Hepatocyte (in vitro differentiated cells): ENCODE measurements around the gene MRPL20. TPM values are rescaled to one million over a fixed set of nuclear protein-coding genes. Genes with fewer than 3 reads are reported as not detected.
A peak's percentile ranks its signal among the peaks of the same experiment; 100 is the strongest.

Source experiments
- DNase-seq: peaks from one replicate; pipeline ENCODE4 v3.0.0-alpha.2; 2016; ENCODE audit warnings: low spot score
- H2AFZ ChIP-seq: fragments of 200-600 bp; sonication (generic); 2 replicates; pipeline ENCODE4 v1.6.0; 2016; ENCODE audit warnings: antibody characterized with exemption, mild to moderate bottlenecking
- H3K27ac ChIP-seq: fragments of 200-600 bp; sonication (generic); 2 replicates; pipeline ENCODE4 v1.5.1; 2016; ENCODE audit warnings: mild to moderate bottlenecking
- H3K27me3 ChIP-seq: fragments of 200-600 bp; sonication (generic); 2 replicates; pipeline ENCODE4 v1.6.1; 2016
- H3K36me3 ChIP-seq: fragments of 200-600 bp; sonication (generic); replicated peaks from 2 replicates; pipeline ENCODE4 v1.5.1; 2016; ENCODE audit warnings: low read depth; ENCODE audit not compliant: insufficient read depth
- H3K4me1 ChIP-seq: fragments of 200-600 bp; sonication (generic); 2 replicates; pipeline ENCODE4 v1.5.1; 2016; ENCODE audit warnings: mild to moderate bottlenecking, moderate library complexity; ENCODE audit not compliant: insufficient read depth
- H3K4me2 ChIP-seq: fragments of 200-600 bp; sonication (generic); 2 replicates; pipeline ENCODE4 v1.6.0; 2016
- H3K4me3 ChIP-seq: fragments of 200-600 bp; sonication (generic); 2 replicates; pipeline ENCODE4 v1.5.1; 2016; ENCODE audit warnings: mild to moderate bottlenecking
- H3K79me2 ChIP-seq: fragments of 200-600 bp; sonication (generic); 2 replicates; pipeline ENCODE4 v1.6.0; 2017; ENCODE audit warnings: mild to moderate bottlenecking
- H3K9me2 ChIP-seq: fragments of 200-600 bp; sonication (generic); replicated peaks from 2 replicates; pipeline ENCODE4 v1.6.0; 2017; ENCODE audit warnings: mild to moderate bottlenecking; ENCODE audit not compliant: insufficient read depth
- H3K9me3 ChIP-seq: fragments of 200-600 bp; sonication (generic); 2 replicates; pipeline ENCODE4 v1.5.1; 2016; ENCODE audit warnings: low read depth, mild to moderate bottlenecking
- H4K20me1 ChIP-seq: fragments of 200-600 bp; sonication (generic); 2 replicates; pipeline ENCODE4 v1.6.0; 2016; ENCODE audit warnings: mild to moderate bottlenecking; ENCODE audit not compliant: insufficient read depth, poor library complexity, severe bottlenecking
- EZH2 ChIP-seq: fragments of 200-600 bp; sonication (generic); IDR thresholded peaks from 2 replicates; pipeline ENCODE4 v1.6.1; 2016; ENCODE audit warnings: antibody characterized with exemption, mild to moderate bottlenecking, borderline replicate concordance
- EZH2phosphoT487 ChIP-seq: fragments of 200-600 bp; sonication (generic); IDR thresholded peaks from one replicate; pipeline ENCODE4 v1.6.1; 2018; ENCODE audit warnings: antibody characterized with exemption, mild to moderate bottlenecking, low read depth, moderate library complexity; ENCODE audit not compliant: unreplicated experiment, severe bottlenecking
- WGBS: methylation state at CpG from one replicate; pipeline ENCODE4 v1.1.6; 2016; ENCODE audit warnings: low lambda C conversion rate; ENCODE audit errors: missing lambda C conversion rate; 5-methylcytosine and 5-hydroxymethylcytosine counted together
- polyA plus RNA-seq: library from polyadenylated mRNA; unstranded; fragments of >200 nt; fragmentation: Nextera tagmentation; extraction: Ambion mirVana; gene quantifications from 2 replicates; pipeline ENCODE4 v1.2.1, GENCODE V29; 2016
- total RNA-seq: library from RNA; depleted of rRNA; stranded (reverse); fragments of >200 nt; gene quantifications from 2 replicates; pipeline ENCODE4 v1.2.3, GENCODE V29; 2014
- TF ChIP-seq, protein P1 (sequence below): fragments of 200-600 bp; sonication (generic); IDR thresholded peaks from 2 replicates; pipeline ENCODE4 v1.5.1; 2016; ENCODE audit warnings: antibody characterized with exemption, mild to moderate bottlenecking; ENCODE audit not compliant: poor library complexity

The MRPL20 gene
- total and polyA plus RNA-seq, 2 experiments from 2014 or later: 107 to 193 TPM

- Histone ChIP-seq H3K27me3 (no peaks in the 10 kb centered on the region), H3K36me3 (no peaks in the 10 kb centered on the region), H3K4me2 (no peak overlapping the region), H3K9me2 (no peaks in the 10 kb centered on the region), H3K27ac (no peak overlapping the region), H3K79me2 (no peaks in the 10 kb centered on the region), H4K20me1 (no peaks in the 10 kb centered on the region), H3K9me3 (no peaks in the 10 kb centered on the region), H3K4me1 (peaks cover 28% of the 10 kb centered on the region), H2AFZ (no peak overlapping the region), H3K4me3 (no peak overlapping the region)
- no peak for DNase-seq
- 79% methylated on average over 14 of the region's 14 CpGs for WGBS
- TF ChIP-seq EZH2phosphoT487 (no peak), EZH2 (no peak)
- TF ChIP-seq, protein P1, sequence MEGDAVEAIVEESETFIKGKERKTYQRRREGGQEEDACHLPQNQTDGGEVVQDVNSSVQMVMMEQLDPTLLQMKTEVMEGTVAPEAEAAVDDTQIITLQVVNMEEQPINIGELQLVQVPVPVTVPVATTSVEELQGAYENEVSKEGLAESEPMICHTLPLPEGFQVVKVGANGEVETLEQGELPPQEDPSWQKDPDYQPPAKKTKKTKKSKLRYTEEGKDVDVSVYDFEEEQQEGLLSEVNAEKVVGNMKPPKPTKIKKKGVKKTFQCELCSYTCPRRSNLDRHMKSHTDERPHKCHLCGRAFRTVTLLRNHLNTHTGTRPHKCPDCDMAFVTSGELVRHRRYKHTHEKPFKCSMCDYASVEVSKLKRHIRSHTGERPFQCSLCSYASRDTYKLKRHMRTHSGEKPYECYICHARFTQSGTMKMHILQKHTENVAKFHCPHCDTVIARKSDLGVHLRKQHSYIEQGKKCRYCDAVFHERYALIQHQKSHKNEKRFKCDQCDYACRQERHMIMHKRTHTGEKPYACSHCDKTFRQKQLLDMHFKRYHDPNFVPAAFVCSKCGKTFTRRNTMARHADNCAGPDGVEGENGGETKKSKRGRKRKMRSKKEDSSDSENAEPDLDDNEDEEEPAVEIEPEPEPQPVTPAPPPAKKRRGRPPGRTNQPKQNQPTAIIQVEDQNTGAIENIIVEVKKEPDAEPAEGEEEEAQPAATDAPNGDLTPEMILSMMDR: no peak
These were observed 42.8 kb downstream of the MRPL20 start for GRCh38 chr1:1364266-1364665.

GRCh38 chr1:1361982-1362423 is 45.1 kb downstream of the MRPL20 start:
- no peaks in the 10 kb centered on the region for H3K9me2 ChIP-seq
- H3K27ac ChIP-seq: peak overlapping the region; percentile 97
- DNase-seq: peak; percentile 78
- H3K79me2 ChIP-seq: peaks cover 11% of the 10 kb centered on the region
- TF ChIP-seq, protein P1: peak; percentile 12
- TF ChIP-seq EZH2phosphoT487: no peak
- TF ChIP-seq EZH2: no peak
- H4K20me1 ChIP-seq: no peaks in the 10 kb centered on the region
- H2AFZ ChIP-seq: peak overlapping the region; percentile 46
- H3K36me3 ChIP-seq: no peaks in the 10 kb centered on the region
- no peaks in the 10 kb centered on the region for H3K27me3 ChIP-seq
- peaks cover 44% of the 10 kb centered on the region for H3K4me1 ChIP-seq
- H3K4me2 ChIP-seq: peak overlapping the region; percentile 64
- no peak overlapping the region for H3K4me3 ChIP-seq
- H3K9me3 ChIP-seq: no peaks in the 10 kb centered on the region
- WGBS: 26% methylated on average over 13 of the region's 13 CpGs

GRCh38 chr1:1361233-1361981 is 45.7 kb downstream of the MRPL20 start:
- 85% methylated on average over 32 of the region's 35 CpGs for WGBS
- Histone ChIP-seq H3K9me2 (no peaks in the 10 kb centered on the region), H3K27me3 (no peaks in the 10 kb centered on the region), H3K4me1 (peaks cover 50% of the 10 kb centered on the region), H3K27ac (peak overlapping the region; percentile 97), H3K36me3 (no peaks in the 10 kb centered on the region), H2AFZ (peak overlapping the region; percentile 46), H3K79me2 (peaks cover 17% of the 10 kb centered on the region), H4K20me1 (peaks cover 1% of the 10 kb centered on the region), H3K4me2 (peak overlapping the region; percentile 64), H3K4me3 (no peak overlapping the region), H3K9me3 (no peaks in the 10 kb centered on the region)
- no peak for DNase-seq
- TF ChIP-seq EZH2phosphoT487: no peak
- TF ChIP-seq, protein P1: no peak
- TF ChIP-seq EZH2: no peak
